ENCODE measurements around the gene SMC1B. TPM values are rescaled to one million over a fixed set of nuclear protein-coding genes. Genes with fewer than 3 reads are reported as not detected.

SMC1B gene
- polyA plus RNA-seq, 2 of the 4 experiments (the other 2 are of a cell fraction), result 0.03 TPM; not detected in 1

DNA sequence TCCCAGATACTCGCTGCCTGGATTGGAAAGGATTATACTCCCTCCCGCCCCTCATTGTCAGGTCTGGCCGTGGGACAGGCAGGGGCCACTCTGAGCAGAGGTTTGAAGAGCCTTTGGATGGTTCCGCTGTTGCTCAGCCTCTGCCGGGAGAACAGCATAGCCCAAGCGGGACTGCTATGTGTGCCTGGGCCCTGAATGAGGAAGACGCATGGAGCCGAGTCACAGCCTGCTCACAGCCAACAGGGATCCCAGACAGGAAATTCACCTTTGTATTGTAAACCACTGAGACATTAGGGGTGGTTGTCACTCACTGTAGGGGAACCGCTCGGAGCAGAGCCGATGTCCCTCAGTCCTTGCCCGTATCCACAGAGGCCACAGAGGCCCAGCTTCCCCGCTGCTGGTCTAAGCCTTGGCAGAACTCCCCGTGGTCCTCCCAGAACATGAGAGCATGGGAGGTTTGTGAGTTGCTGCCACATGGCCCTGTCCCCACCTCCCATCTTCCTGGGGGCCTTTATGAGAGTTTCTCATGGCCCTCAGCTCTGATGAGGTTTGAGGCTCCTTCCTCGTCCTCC lies 114.4 kb downstream of the SMC1B start:
- WGBS (ENCODE audit: missing lambda C conversion rate), result 86% methylated on average over 14 of the region's 15 CpGs

DNA sequence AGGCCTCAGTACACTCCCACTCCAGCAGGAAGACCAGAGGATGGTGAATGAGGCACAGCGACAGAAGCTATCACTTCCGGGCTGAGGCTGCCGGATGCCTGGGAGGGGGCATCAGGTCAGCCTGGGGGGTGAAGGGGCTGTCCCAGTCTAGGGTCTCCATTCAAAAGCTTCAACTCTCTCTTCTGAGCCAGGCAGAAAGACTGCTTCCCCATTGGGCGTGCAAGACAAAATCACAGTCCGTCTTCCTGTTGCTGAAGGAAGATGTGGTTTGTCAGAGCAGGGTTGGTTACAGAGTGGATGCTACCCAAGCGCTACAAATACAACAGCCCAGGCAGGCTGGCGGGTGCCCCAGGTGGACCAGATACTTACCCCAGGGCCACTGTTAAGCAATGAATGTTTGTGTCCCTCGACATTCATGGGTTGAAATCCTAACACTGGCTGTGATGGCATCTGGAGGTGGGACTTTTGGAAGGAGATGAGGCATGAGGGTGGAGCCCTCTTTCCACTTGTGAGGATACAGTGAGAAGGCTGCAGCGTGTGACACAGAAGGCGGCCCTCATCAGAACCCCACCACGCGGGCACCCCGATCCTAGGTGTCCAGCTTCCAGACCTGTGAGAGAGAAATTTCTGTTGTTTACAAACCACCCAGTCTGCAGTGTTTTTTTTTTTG lies 116.6 kb downstream of the SMC1B start:
- WGBS (ENCODE audit: missing lambda C conversion rate), result 76% methylated on average over 9 of the region's 13 CpGs
- peaks cover 2% of the 10 kb centered on the region; the same call in 1 of the 3 replicates for H3K4me1 ChIP-seq
- ChIA-PET CTCF (no interaction called here), POLR2A (no interaction called here)
- H3K27ac ChIP-seq, result no peak overlapping the region
- no peak overlapping the region for H3K4me3 ChIP-seq
- no peak for FAIRE-seq
- ATAC-seq, result no peak
- no peak overlapping the region for H3K4me2 ChIP-seq
- no peak for DNase-seq (ENCODE audit: low read depth in 1 of 2, low spot score in 1 of 2)
- H3K9me3 ChIP-seq, result no peaks in the 10 kb centered on the region
- TF ChIP-seq RARB (CRISPR knock-in tag; IDR thresholded peaks at IDR 0.05) (no peak), ESRRA (IDR thresholded peaks at IDR 0.05; ENCODE audit: borderline replicate concordance, low read length) (no peak), NR3C1 (IDR thresholded peaks at IDR 0.05) (no peak), FOXS1 (CRISPR knock-in tag; IDR thresholded peaks at IDR 0.05) (no peak), ZFP36 (IDR thresholded peaks at IDR 0.05; ENCODE audit: borderline replicate concordance, partially characterized antibody) (no peak), HEYL (CRISPR knock-in tag; IDR thresholded peaks at IDR 0.05) (no peak)
- TF ChIP-seq, protein P1, sequence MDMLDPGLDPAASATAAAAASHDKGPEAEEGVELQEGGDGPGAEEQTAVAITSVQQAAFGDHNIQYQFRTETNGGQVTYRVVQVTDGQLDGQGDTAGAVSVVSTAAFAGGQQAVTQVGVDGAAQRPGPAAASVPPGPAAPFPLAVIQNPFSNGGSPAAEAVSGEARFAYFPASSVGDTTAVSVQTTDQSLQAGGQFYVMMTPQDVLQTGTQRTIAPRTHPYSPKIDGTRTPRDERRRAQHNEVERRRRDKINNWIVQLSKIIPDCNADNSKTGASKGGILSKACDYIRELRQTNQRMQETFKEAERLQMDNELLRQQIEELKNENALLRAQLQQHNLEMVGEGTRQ (IDR thresholded peaks at IDR 0.05), result no peak
- TF ChIP-seq, protein P2, sequence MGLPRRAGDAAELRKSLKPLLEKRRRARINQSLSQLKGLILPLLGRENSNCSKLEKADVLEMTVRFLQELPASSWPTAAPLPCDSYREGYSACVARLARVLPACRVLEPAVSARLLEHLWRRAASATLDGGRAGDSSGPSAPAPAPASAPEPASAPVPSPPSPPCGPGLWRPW (IDR thresholded peaks at IDR 0.05), result no peak

More for the DNA sequence above, 114.4 kb downstream of the SMC1B start:
- no peak overlapping the region for H3K4me3 ChIP-seq
- POLR2A ChIA-PET, result no interaction called here
- DNase-seq (ENCODE audit: low read depth in 1 of 2, low spot score in 1 of 2), result no peak
- FAIRE-seq, result no peak
- no peak overlapping the region for H3K4me2 ChIP-seq
- peak; percentile 28 to 38; a peak in 4 of 6 replicates for ATAC-seq
- peaks cover 4% of the 10 kb centered on the region; the same call in 1 of the 3 replicates for H3K4me1 ChIP-seq
- H3K9me3 ChIP-seq, result no peaks in the 10 kb centered on the region
- no peak for TF ChIP-seq TFCP2L1 (CRISPR knock-in tag; IDR thresholded peaks at IDR 0.05)
- TF ChIP-seq, protein P3, sequence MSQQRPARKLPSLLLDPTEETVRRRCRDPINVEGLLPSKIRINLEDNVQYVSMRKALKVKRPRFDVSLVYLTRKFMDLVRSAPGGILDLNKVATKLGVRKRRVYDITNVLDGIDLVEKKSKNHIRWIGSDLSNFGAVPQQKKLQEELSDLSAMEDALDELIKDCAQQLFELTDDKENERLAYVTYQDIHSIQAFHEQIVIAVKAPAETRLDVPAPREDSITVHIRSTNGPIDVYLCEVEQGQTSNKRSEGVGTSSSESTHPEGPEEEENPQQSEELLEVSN (IDR thresholded peaks at IDR 0.05; ENCODE audit: borderline replicate concordance, low read depth), result no peak
- TF ChIP-seq HOXB13 (CRISPR knock-in tag; IDR thresholded peaks at IDR 0.05; ENCODE audit: low read depth), result no peak
- no peak for TF ChIP-seq KDM1A (IDR thresholded peaks at IDR 0.05; ENCODE audit: low read depth)
- TF ChIP-seq, protein P4, sequence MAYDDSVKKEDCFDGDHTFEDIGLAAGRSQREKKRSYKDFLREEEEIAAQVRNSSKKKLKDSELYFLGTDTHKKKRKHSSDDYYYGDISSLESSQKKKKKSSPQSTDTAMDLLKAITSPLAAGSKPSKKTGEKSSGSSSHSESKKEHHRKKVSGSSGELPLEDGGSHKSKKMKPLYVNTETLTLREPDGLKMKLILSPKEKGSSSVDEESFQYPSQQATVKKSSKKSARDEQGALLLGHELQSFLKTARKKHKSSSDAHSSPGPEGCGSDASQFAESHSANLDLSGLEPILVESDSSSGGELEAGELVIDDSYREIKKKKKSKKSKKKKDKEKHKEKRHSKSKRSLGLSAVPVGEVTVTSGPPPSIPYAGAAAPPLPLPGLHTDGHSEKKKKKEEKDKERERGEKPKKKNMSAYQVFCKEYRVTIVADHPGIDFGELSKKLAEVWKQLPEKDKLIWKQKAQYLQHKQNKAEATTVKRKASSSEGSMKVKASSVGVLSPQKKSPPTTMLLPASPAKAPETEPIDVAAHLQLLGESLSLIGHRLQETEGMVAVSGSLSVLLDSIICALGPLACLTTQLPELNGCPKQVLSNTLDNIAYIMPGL (CRISPR knock-in tag; IDR thresholded peaks at IDR 0.05; ENCODE audit: borderline replicate concordance), result no peak
- TF ChIP-seq ZFP36 (IDR thresholded peaks at IDR 0.05; ENCODE audit: borderline replicate concordance, partially characterized antibody), result no peak
- TF ChIP-seq RARB (CRISPR knock-in tag; IDR thresholded peaks at IDR 0.05), result no peak
- TF ChIP-seq CHD4 (IDR thresholded peaks at IDR 0.05; ENCODE audit: borderline replicate concordance), result no peak
- TF ChIP-seq SREBF2 (IDR thresholded peaks at IDR 0.05), result no peak
- no peak for TF ChIP-seq ZC3H11A (IDR thresholded peaks at IDR 0.05)
- TF ChIP-seq, protein P5, sequence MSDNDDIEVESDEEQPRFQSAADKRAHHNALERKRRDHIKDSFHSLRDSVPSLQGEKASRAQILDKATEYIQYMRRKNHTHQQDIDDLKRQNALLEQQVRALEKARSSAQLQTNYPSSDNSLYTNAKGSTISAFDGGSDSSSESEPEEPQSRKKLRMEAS (IDR thresholded peaks at IDR 0.05), result no peak
- TF ChIP-seq HOXB5 (CRISPR knock-in tag; IDR thresholded peaks at IDR 0.05), result no peak
- CTCF ChIA-PET, result interaction anchor here (1.0 kb wide), 1 partner anchor 18 kb away, joined by 5 read pairs; no protein-coding TSS in a partner anchor
- H3K27ac ChIP-seq, result no peak overlapping the region

DNA sequence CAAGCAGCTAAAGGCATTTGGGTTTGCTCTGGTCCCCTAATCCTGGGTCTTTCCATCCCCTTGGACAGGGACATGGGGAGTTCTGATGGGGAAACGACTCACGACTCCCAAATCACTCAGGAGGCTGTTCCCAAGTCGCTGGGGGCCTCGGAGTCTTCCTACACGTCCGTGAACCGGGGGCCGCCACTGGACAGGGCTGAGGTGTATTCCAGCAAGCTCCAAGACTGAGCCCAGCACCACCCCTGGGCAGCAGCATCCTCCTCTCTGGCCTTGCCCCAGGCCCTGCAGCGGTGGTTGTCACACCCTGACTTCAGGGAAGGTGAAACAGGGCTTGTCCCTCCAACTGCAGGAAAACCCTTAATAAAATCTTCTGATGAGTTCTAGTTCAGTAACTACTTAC lies 117.9 kb downstream of the SMC1B start:
- no peak overlapping the region for H3K4me3 ChIP-seq
- FAIRE-seq (no peak), DNase-seq (ENCODE audit: low read depth in 1 of 2, low spot score in 1 of 2) (no peak), ATAC-seq (no peak)
- POLR2A ChIA-PET, result no interaction called here
- H3K9me3 ChIP-seq, result no peaks in the 10 kb centered on the region
- no peak overlapping the region for H3K4me2 ChIP-seq
- CTCF ChIA-PET, result interaction anchor here (0.8 kb wide), 1 partner anchor 32 kb away, joined by 3 read pairs; no protein-coding TSS in a partner anchor
- H3K4me1 ChIP-seq, result no peaks in the 10 kb centered on the region
- 64% methylated on average over 9 of the region's 9 CpGs for WGBS (ENCODE audit: missing lambda C conversion rate)
- no peak overlapping the region for H3K27ac ChIP-seq
- TF ChIP-seq, protein P3 (IDR thresholded peaks at IDR 0.05; ENCODE audit: borderline replicate concordance, low read depth), result no peak
- TF ChIP-seq KDM5A (IDR thresholded peaks at IDR 0.05) (no peak), RFX5 (IDR thresholded peaks at IDR 0.05) (no peak), POLR2AphosphoS2 (conservative IDR thresholded peaks at IDR 0.05; ENCODE audit: low read length) (no peak), KDM1A (IDR thresholded peaks at IDR 0.05; ENCODE audit: low read depth) (no peak), GATA3 (IDR thresholded peaks at IDR 0.05; ENCODE audit: borderline replicate concordance) (no peak), HOXB5 (CRISPR knock-in tag; IDR thresholded peaks at IDR 0.05) (no peak), BHLHE40 (IDR thresholded peaks at IDR 0.05; ENCODE audit: low read depth, low read length) (no peak), FOSB (CRISPR knock-in tag; IDR thresholded peaks at IDR 0.05) (no peak), ZC3H11A (IDR thresholded peaks at IDR 0.05) (no peak), NR3C1 (IDR thresholded peaks at IDR 0.05) (no peak), HOXA7 (CRISPR knock-in tag; IDR thresholded peaks at IDR 0.05) (no peak)
- TF ChIP-seq, protein P6, sequence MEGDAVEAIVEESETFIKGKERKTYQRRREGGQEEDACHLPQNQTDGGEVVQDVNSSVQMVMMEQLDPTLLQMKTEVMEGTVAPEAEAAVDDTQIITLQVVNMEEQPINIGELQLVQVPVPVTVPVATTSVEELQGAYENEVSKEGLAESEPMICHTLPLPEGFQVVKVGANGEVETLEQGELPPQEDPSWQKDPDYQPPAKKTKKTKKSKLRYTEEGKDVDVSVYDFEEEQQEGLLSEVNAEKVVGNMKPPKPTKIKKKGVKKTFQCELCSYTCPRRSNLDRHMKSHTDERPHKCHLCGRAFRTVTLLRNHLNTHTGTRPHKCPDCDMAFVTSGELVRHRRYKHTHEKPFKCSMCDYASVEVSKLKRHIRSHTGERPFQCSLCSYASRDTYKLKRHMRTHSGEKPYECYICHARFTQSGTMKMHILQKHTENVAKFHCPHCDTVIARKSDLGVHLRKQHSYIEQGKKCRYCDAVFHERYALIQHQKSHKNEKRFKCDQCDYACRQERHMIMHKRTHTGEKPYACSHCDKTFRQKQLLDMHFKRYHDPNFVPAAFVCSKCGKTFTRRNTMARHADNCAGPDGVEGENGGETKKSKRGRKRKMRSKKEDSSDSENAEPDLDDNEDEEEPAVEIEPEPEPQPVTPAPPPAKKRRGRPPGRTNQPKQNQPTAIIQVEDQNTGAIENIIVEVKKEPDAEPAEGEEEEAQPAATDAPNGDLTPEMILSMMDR (IDR thresholded peaks at IDR 0.05), result no peak

Data from A549 (cell line).